GM12873 (cell line): ENCODE measurements around the gene SLC44A2.

Experiments
- CTCF ChIP-seq: IDR thresholded peaks from 2 replicates; pipeline ENCODE4 v1.5.1; 2012; ENCODE audit warnings: low read depth, mild to moderate bottlenecking, moderate library complexity, low read length, control low read depth; ENCODE audit not compliant: insufficient read depth; ENCODE audit errors: missing control alignments

The SLC44A2 gene

GRCh38 chr19:10670182-10670581 lies 44.8 kb downstream of the SLC44A2 start:
- TF ChIP-seq CTCF: no peak

GRCh38 chr19:10670876-10671804 lies 45.8 kb downstream of the SLC44A2 start:
- no peak for TF ChIP-seq CTCF

GRCh38 chr19:10677751-10678150 lies 52.4 kb downstream of the SLC44A2 start:
- no peak for TF ChIP-seq CTCF

- no peak for TF ChIP-seq CTCF
Measured at GRCh38 chr19:10678813-10679212, 53.5 kb downstream of the SLC44A2 start.

GRCh38 chr19:10679743-10680142 lies 54.4 kb downstream of the SLC44A2 start:
- TF ChIP-seq CTCF: no peak

GRCh38 chr19:10680545-10681135 lies 55.3 kb downstream of the SLC44A2 start:
- no peak for TF ChIP-seq CTCF

- TF ChIP-seq CTCF: no peak
Measured at GRCh38 chr19:10681658-10682057, 56.3 kb downstream of the SLC44A2 start.
